ENCODE data around the gene CDH22.

The CDH22 gene

GRCh38 chr20:46267108-46268105, 40.9 kb downstream of the CDH22 start:
- no peak for DNase-seq (ENCODE audit: low spot score)

- no peak for DNase-seq (ENCODE audit: low spot score)
These were observed 42.8 kb downstream of the CDH22 start for GRCh38 chr20:46265539-46265938.

GRCh38 chr20:46264391-46265266, 43.7 kb downstream of the CDH22 start:
- no peak for DNase-seq (ENCODE audit: low spot score)

DNA sequence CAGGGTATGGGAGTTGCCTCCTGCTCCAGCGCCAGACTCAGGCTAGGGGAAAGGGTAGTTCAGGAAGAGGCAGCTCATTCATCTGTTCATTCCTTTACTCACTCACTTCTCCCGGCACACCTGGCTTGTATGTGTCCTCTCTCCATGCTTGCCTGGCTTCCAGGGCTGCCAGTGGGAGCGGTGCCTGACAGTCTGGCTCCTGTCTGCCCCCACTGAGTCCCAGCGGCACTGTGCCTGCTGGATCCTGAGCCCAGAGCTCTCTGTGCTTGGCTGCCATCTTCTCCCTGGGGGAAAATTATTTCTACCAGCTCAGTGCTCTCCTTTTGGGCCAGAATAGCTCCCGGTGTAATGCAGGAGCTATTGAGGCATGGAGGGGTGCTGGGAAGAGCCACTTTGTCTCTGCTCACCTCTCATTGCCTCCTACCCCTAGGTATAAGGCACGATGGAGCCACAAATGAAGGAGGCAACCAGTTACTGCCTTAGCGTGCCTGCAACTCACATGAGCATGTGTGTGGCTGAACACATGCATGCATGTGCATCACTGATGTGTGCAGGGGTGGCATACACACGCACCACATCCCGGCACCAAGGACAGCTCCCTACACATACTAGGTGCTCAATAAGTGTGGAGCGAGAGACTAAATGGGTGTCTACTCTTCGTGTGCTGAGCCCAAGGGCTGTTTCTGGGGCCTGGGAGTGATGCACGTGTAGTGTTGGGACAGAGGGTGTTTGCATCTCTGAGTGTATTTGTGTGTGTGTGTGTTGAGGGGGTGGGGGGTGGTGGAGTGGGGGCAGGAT, 46.6 kb downstream of the CDH22 start:
- DNase-seq (ENCODE audit: low spot score) = no peak

GRCh38 chr20:46260936-46261454, 47.3 kb downstream of the CDH22 start:
- no peak for DNase-seq (ENCODE audit: low spot score)

DNA sequence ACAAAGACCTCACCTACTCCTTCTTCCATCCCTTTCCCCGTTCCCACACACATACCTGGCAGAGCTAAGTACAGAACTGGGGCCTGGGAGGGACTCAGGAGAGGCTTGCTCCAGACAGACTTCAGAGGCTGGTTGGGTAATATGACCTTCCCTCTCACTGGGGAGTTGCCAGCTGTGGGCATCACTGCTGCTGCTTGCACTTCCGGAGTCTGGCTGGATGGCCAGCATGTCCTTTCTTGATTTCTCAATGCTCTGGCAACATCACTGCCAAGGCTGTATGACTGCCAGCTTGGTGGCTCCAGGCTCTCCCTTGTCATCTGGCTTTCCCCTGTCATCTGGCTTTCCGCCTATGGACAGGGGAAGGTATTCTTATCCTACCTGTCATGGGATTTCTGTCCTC, 47.8 kb downstream of the CDH22 start:
- DNase-seq (ENCODE audit: low spot score) = no peak

DNA sequence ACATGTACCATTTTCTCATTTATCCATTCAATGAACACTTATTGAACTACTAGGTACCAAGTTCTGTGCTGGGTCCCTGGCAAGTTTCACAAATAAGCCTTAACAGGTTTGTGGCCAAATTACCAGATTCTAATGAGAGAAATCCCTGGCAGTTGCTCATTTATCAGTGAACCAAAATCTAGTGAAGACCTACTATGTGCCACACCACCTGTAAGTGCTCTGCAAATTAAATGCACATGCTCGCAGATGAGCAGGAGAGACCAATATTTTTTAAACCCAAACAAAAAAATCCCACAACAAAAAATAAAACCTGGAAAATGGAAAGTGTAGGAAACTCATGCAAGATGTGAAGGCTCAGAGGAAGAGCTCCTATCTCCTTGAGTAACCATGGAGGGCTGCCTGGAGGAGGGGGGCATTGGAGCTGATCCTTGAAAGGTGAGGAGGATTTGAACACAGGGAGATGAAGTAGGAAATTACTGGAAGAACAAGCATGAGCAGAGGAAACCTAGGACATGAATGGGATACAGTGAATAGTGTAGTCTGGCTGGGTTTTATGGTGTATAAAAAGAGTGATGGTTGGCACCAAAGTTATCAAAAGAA, 48.9 kb downstream of the CDH22 start:
- DNase-seq (ENCODE audit: low spot score) = no peak

DNA sequence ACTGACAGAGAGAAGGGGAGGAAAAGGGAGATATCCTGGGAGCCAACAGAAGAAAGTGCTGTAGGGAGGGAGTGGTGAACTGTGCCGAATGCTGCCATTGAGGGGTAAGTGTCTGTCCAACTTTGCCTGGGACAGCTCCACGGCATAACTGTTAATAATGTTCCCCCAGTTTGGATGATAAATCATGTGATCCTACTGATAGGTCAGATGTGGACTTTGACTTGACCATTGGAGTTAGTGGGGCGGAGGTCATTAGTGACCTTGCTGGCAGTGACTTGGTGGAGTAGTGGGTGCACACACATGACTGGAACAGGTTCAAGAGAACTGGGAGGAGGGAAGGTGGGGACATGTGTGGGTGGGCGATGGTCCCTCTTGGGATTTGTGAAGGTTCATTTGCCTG, 50.4 kb downstream of the CDH22 start:
- no peak for DNase-seq (ENCODE audit: low spot score)

- no peak for DNase-seq (ENCODE audit: low spot score)
These were observed 52.0 kb downstream of the CDH22 start for GRCh38 chr20:46256293-46256692.

DNA sequence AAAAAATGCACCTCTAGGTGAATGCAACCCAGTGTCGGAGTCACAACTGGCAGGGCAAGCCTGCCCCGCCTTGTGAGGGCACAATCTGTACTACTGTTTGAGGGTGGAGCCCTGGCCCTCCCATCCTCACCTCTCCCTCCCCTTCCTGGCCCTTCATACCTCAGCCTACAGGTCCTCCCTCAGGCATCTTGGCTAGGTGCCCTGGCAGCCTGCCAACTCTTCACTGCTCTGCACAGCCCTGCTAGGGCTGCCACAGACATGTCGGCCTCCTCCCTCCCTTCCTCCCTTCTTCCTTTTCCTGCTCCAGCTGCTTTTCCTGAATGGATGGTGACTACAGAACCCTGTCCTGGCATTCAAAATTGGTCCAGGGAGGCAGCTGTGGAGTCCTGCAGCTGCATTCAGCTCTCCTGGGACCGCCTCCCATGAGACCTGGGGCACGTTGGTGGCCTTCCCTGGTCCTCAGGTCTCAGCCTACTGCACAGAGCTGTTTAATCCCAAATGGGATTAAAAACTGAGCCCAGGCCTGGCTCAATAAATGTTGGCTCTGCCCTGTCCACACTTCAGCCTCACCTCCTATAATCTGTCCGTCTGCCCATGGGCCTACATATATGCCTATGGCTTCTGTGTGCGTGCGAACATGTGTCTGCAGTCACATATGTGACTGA, 52.7 kb downstream of the CDH22 start:
- DNase-seq (ENCODE audit: low spot score) = peak; percentile 85

- peak; percentile 63 for DNase-seq (ENCODE audit: low spot score)
These were observed 54.9 kb downstream of the CDH22 start for GRCh38 chr20:46253391-46253790.

- no peak for DNase-seq (ENCODE audit: low spot score)
These were observed 55.8 kb downstream of the CDH22 start for GRCh38 chr20:46252352-46253091.

- DNase-seq (ENCODE audit: low spot score) = no peak
These were observed 57.1 kb downstream of the CDH22 start for GRCh38 chr20:46251211-46251673.

DNA sequence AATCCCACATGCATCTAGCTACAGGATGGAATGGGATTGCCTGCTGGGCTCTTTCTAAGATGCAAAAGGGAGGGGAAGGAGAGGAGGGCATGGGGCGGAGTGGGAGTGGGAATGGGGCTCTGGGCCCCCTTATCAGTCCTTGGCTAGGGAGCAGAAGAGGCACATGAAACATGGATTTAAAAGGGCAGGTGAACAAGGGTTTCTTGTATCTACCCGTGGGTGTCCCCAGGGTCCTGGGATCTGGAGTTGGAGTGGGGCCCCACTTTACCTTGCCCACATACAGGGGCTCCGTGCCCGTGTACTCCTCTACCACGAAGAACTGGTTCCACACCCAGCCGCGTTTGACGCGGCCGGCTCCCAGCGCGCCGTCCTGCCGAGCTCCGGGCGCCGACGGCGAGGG, 57.5 kb downstream of the CDH22 start:
- no peak for DNase-seq (ENCODE audit: low spot score)

DNA sequence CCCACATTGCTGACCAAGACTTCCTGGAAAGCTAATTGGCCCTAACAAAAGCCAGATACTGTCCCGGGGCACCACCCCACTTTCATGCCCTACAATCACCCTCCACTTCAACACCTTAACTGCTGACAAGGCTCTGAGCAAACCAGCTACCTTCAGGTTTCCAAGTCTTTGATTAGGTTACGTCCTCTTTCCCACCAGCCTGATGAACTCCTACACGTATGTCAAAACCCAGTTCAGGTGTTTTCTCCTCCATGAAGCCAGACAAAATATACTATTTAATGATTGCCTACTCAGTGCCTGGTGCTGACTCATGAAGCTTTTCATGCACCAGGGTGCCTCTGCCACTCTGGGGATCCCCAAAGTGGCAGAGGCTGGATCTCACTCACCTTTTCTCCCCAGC, 58.6 kb downstream of the CDH22 start:
- no peak for DNase-seq (ENCODE audit: low spot score)

GRCh38 chr20:46246559-46246958, 61.7 kb downstream of the CDH22 start:
- no peak for DNase-seq (ENCODE audit: low spot score)

DNA sequence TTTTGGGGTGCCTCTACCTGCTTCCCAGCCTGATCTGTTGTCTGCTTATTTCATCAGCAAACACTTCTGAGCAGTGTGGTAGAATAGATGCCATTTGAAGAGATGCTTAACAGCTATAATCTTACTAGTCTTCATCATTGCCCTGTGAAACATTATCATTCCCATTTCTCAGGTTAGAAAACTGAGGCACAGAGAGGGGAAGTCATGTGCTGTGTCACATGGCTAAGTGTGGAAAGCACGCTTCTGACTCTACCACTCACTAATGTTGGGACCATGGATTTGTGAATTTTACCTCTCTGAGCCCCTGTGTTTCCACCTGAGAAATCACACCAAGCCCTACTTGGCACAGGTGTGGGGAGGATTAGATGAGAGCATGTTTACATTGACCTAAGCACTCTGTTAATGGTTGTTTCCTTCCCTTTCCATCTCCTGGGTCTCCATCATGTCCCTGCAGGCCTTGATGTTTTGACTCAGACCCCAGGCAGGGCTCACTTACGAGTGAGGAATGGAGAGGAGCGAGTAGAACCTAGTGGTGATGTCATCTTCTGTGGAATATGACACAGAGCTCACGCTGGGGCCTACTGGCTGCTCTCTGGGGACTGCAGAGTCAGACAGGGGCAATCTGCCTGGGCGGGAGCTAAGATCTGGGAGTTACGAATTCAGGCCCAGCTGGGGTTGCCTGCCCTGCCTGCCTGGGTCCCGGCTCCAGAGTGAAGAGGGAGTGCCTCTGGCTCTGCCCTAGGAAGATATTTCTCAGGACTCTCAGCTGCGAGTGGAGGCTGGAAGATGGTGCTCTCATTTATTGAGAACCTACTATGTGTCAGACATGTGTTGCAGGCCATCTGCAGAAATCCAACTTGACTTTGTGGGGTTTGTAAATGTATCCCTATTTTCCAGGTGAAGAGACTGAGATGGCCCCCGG, 64.3 kb downstream of the CDH22 start:
- DNase-seq (ENCODE audit: low spot score) = no peak

GRCh38 chr20:46242390-46242789, 65.9 kb downstream of the CDH22 start:
- no peak for DNase-seq (ENCODE audit: low spot score)

DNA sequence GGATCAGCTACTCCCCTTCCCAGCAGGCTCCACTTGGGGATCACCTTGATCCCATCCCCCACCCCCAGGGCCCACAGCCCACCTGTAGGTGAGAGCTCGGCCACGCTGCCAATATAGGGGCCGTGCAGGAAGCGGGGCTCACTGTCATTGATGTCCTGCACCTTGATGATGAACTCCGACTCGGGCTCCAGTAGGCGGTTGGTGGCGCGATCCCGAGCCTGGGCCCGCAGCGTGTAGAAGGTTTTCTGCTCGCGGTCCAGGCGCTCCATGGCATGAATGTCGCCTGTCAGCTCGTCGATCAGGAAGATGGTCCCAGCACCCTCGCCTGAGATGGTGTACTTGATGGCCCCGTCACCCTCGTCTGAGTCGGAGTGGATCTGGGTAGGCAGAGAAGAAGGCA, 67.4 kb downstream of the CDH22 start:
- DNase-seq (ENCODE audit: low spot score) = no peak
